H1 (cell line): ENCODE results near the gene TM9SF3. TPM values are rescaled to one million over a fixed set of nuclear protein-coding genes. Genes with fewer than 3 reads are reported as not detected.

Source experiments
- polyA plus RNA-seq, 7 experiments: library from polyadenylated mRNA; depleted of rRNA in 3 of 7; stranded (reverse) in 5 of 7; unstranded in 2 of 7; fragments of >200 nt in 5 of 7; fragments of 200-250 nt in 2 of 7; gene quantifications; 1 replicate in 5 of 7; 2 replicates in 1 of 7; 4 replicates in 1 of 7; pipeline versions ENCODE4 v1.2.1 to v1.2.3, GENCODE V29; 2011 to 2013; ENCODE audit warnings: missing spikeins in 2 of 7, mixed read lengths in 2 of 7
- small RNA-seq: library from polyadenylated mRNA; stranded (forward); fragments of <200 nt; extraction: miRNeasy Mini kit (QIAGEN cat#:217004); gene quantifications from one replicate; pipeline ENCODE3, GENCODE V24; 2013; ENCODE audit not compliant: insufficient read depth
- total RNA-seq: library from RNA; stranded (reverse); fragmentation: NEBNext Ultra II Directional; extraction: Animal tissue kit (Norgen Biotek cat#: 25700); gene quantifications from 2 replicates; pipeline ENCODE4 v1.2.1, GENCODE V29; 2021

TM9SF3 gene
- total and polyA plus RNA-seq, 2 of the 8 experiments (the other 6 are each of a cell fraction or from before 2014, with no cell fraction given), result 123 to 127 TPM

Small RNA genes lying within 50 kb of the gene (small RNA-seq; reads per million reads assigned to genes)
- not detected for gene RNA5SP324

Other genes with a start within 250 kb of the TM9SF3 start
- not detected in 2 replicates for gene OPALIN, start 228.0 kb downstream of the TM9SF3 start, total RNA-seq
- gene OPALIN, start 228.0 kb downstream of the TM9SF3 start, polyA plus RNA-seq (2011; rRNA removed), result 0.03 TPM in 1 of 2 replicates, not detected in the other
- 3.0 and 3.2 TPM in 2 replicates for gene TLL2, start 73.1 kb downstream of the TM9SF3 start, total RNA-seq
- 2.4 and 2.9 TPM in 2 replicates for gene TLL2, start 73.1 kb downstream of the TM9SF3 start, polyA plus RNA-seq (2011; rRNA removed)
- gene PIK3AP1, start 133.5 kb upstream of the TM9SF3 start, total RNA-seq, result 2.9 and 4.5 TPM in 2 replicates
- 0.99 and 1.9 TPM in 2 replicates for gene PIK3AP1, start 133.5 kb upstream of the TM9SF3 start, polyA plus RNA-seq (2011; rRNA removed)
- gene LCOR, start 245.3 kb upstream of the TM9SF3 start, total RNA-seq, result 21.9 and 25.5 TPM in 2 replicates
- gene LCOR, start 245.3 kb upstream of the TM9SF3 start, polyA plus RNA-seq (2011; rRNA removed), result 3.0 and 4.7 TPM in 2 replicates